T follicular helper cell (primary cell): ENCODE data around the gene PAN3.

Source experiments
- DNase-seq: peaks from one replicate; pipeline ENCODE4 v3.0.0-alpha.2; 2020; ENCODE audit warnings: low read depth

PAN3 gene

DNA sequence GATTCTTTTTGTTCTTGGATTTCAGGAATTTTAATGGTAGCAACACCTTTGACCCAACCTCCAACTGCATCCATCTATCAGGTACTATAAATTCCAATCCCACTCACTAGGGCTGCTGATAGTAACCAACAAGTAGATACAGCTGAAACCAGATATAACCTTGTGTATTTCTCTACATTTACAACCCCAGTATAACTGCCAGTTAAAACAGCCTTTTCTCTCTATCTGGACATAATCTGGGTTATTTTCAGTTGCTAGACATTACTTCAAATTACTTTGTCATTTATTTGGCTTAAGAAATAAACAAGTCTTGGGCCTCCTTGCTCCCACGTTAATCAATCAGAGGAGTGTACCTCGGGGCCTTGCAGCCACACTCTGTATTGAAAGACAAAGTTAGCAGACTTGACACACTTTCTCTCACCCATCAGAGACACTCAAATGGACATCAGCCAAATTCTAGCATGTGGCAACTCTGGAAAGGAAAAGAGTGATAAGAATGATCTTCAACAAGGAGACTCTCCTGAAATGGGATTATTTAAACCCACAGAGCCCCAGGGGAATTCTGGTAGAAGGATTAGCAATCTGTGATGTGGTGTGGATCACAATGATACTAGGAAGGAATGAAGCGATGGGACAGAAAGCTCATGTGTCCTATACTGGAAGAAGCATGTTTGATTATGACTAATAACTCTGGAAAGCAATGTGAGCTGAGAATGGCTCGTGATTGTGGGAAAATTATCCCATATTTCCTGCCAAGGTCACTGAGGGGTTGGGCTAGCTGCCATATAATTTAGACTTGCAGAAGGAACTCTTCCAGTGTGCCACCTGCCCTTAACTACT lies 199.0 kb downstream of the PAN3 start:
- DNase-seq = no peak

DNA sequence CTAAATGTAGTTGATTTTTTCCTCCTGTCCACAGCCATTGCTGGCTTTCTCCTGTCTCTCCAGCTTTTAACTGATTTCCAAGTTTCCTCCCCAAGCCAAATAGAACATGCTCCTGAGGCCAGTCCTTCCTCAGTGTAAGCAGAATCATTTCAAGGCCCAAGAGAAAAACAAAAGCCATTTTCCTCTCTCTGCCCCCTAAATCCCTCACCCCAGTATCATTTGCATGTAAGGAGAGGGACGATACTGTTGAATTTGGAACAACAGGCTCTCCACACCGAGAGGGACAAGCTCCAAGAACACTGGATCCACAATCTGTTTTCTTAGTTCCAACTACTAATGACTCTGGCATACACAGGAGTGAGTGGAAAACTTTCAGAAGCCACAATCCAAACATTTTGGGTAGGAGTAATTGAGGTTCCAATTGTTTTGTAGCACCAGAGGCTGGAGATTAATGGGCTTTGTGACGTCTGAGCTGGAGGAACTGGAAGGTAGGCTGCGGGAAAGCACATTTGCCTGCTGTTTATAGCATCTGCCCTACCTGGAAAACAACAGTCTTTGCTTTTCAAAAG lies 199.7 kb downstream of the PAN3 start:
- DNase-seq = no peak

DNA sequence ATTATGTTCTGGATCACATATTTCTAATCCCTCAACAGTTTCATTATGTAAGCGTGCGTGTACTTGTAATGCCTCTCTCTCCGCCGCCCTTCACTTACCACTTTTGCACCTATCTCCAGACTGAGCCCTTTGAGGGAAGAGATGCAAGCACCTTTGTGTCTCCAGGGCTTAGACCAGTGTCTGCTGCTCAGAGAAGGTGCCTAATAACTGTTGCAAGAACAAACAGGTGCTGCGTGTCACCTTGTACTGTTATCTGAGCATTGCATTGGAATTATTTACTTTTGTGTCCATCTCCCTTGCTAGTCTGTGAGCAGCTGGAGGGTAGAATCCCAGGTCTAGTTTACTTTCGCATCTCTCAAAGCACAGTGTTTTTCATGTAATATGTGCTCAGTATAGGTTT lies 200.4 kb downstream of the PAN3 start:
- DNase-seq = no peak

DNA sequence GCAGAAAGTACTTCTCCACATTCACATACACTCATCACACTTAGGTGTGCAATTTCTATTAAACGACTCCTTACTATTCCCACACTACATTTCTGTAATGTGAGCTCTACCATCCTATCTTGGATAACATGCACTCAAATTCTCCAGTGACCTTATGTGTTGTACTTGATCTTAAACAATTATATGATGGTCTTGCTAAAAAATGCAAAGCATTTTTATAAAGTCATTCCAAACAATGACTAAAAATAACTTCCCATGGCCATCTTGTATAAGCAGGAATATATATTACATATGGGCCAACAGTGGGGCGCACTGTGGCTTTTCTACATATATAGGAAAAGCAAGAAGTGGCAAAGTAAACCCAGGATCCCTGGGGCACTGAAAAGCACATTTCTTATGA lies 201.1 kb downstream of the PAN3 start:
- no peak for DNase-seq

DNA sequence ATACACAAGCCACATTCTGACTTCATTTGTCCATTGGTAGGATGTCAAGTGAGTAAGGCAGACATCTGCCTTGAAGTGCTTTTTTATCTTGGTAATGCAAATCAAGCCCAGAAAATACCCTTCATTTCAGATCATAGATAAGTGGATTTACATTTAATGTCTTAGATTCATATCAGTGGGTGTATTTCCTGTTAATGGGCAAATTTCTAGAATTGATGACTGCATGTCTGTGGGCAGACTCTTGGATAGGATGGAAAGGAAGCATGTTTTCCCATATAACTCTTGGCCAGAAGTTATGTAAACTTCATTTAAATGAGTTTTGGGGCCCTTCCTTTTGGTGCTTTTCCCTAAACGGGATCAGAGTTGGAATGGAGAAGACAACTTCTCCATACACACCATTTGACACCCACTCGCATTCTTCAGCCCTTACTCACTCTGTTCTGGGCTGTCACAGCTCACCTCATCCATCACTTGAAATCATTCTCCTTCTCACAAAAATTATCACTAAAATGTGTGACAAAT lies 202.0 kb downstream of the PAN3 start:
- DNase-seq = no peak

DNA sequence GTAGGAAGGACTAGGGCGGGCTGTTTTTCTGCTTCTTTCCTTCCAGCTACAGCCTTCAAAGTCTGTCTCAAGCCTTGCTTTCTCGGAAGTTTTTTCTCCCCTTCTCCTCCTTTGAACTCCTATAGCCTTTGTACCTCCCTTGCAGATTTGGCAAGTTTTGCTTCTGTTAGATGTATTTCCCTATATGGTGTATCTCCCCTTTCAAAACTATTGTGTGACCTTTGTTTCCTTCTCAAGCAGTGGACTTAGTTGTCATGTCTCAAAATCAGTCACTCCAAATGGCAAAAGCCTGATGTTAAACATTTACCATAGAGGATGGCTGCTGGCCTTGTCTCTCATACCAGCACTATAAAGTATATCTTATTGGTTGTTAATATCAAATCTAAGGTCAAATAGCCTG lies 203.9 kb downstream of the PAN3 start:
- no peak for DNase-seq

DNA sequence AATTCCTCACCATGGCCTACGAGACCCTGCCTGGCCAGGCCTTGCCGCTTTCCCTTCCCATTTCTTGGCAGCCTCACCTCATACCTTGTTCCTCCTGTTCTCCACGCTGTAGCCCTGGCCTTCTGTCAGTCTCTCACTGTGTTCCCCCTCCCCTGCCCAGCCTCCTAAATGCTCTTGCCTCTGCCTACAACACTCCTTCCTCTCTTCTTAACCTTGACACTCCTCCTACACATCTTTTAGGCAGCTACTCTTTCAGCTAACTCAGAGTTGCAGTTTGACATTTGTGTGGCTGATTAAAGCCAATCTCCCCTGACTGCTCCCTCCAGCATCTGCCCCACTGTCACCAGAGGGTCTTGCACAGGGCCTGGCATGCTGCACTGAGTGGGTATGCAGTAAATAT lies 205.8 kb downstream of the PAN3 start:
- no peak for DNase-seq
